AG09309 (cell line): ENCODE measurements around the gene UACA.
A peak's percentile ranks its signal among the peaks of the same experiment; 100 is the strongest.

Source experiments
- DNase-seq: peaks from one replicate; pipeline ENCODE4 v3.0.0-alpha.2; 2010; ENCODE audit warnings: low read depth
- H3K4me3 ChIP-seq: 2 replicates; pipeline ENCODE4 v1.5.1; 2011; ENCODE audit warnings: mild to moderate bottlenecking, low read depth, low read length, moderate library complexity; ENCODE audit not compliant: control insufficient read depth
- CTCF ChIP-seq: IDR thresholded peaks from 2 replicates; pipeline ENCODE4 v1.5.1; 2011; ENCODE audit warnings: mild to moderate bottlenecking, low read depth, low read length, inconsistent platforms; ENCODE audit not compliant: insufficient read depth, control insufficient read depth; ENCODE audit errors: missing control alignments

UACA gene

GRCh38 chr15:70786996-70787395 lies 23.6 kb upstream of the UACA start:
- no peak overlapping the region for H3K4me3 ChIP-seq
- no peak for DNase-seq
- TF ChIP-seq CTCF, result no peak

- TF ChIP-seq CTCF, result no peak
- no peak overlapping the region for H3K4me3 ChIP-seq
- DNase-seq, result no peak
Measured at GRCh38 chr15:70783610-70784022, 20.3 kb upstream of the UACA start.

- no peak overlapping the region for H3K4me3 ChIP-seq
- DNase-seq, result no peak
- no peak for TF ChIP-seq CTCF
Measured at GRCh38 chr15:70783041-70783440, 19.7 kb upstream of the UACA start.

DNA sequence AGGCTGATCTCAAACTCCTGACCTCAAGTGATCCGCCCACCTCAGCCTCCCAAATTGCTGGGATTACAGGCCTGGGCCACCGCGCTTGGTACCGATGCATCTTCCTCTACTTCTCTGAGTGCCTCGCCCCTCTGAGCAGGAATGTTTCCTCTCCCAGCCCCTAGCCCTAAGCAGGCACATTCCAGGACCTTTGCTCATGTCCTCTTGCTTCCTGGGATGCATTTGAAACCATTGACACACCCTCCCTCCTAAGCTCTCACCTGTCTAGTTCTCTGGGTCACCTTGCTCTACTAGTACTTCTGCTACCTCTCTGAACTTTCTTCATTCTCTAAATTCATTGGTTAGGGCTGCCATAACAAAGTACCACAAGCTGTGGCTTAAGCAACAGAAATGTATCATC lies 17.9 kb upstream of the UACA start:
- DNase-seq, result no peak
- TF ChIP-seq CTCF, result no peak
- H3K4me3 ChIP-seq, result no peak overlapping the region

- H3K4me3 ChIP-seq, result no peak overlapping the region
- peak; percentile 55 for DNase-seq
- TF ChIP-seq CTCF, result no peak
Measured at GRCh38 chr15:70778258-70779076, 15.1 kb upstream of the UACA start.

- TF ChIP-seq CTCF, result no peak
- DNase-seq, result no peak
- H3K4me3 ChIP-seq, result no peak overlapping the region
Measured at GRCh38 chr15:70777170-70777926, 14.0 kb upstream of the UACA start.
